Measurements from ENCODE around the gene ELOVL1.

The ELOVL1 gene

GRCh38 chr1:43349594-43350306 is 18.1 kb downstream of the ELOVL1 start:
- DNase-seq (ENCODE audit: extremely low spot score): no peak
- ChIA-PET CTCF (interaction anchor here (0.6 kb wide), 1 partner anchor 8 kb away, joined by 3 read pairs; no protein-coding TSS in a partner anchor), POLR2A (interaction anchor here (1.5 to 4.5 kb wide), 3 partner anchors 8 to 40 kb away, joined by 3 to 39 read pairs (median 4); partner anchors contain the start of genes CDC20, MED8 and SZT2)
- no peak for TF ChIP-seq ELF4 (IDR thresholded peaks at IDR 0.05)
- no peak for TF ChIP-seq FOXM1 (IDR thresholded peaks at IDR 0.05; ENCODE audit: borderline replicate concordance)
- peak; percentile 44; the same call in 1 of the 2 replicates for TF ChIP-seq L3MBTL2 (conservative IDR thresholded peaks at IDR 0.05)

GRCh38 chr1:43348809-43349593 is 18.8 kb downstream of the ELOVL1 start:
- TF ChIP-seq CTBP1 (IDR thresholded peaks at IDR 0.05; ENCODE audit: borderline replicate concordance) (no peak), L3MBTL2 (conservative IDR thresholded peaks at IDR 0.05) (peak; percentile 94)
- ChIA-PET CTCF (no interaction called here), POLR2A (interaction anchor here (0.6 to 4.5 kb wide), 12 partner anchors 9 to 67 kb away, joined by 3 to 39 read pairs (median 4); partner anchors contain the start of genes CDC20, MED8, MPL and SZT2)
- DNase-seq (ENCODE audit: extremely low spot score): peak; percentile 95

GRCh38 chr1:43348343-43348808 is 19.4 kb downstream of the ELOVL1 start:
- TF ChIP-seq SP1 (IDR thresholded peaks at IDR 0.05): no peak
- TF ChIP-seq L3MBTL2 (conservative IDR thresholded peaks at IDR 0.05): no peak
- TF ChIP-seq LEF1 (IDR thresholded peaks at IDR 0.05; ENCODE audit: borderline replicate concordance): no peak
- TF ChIP-seq ARNT (IDR thresholded peaks at IDR 0.05): no peak
- no peak for TF ChIP-seq TARDBP (IDR thresholded peaks at IDR 0.05)
- no peak for TF ChIP-seq NFRKB (IDR thresholded peaks at IDR 0.05)
- TF ChIP-seq SUZ12 (IDR thresholded peaks at IDR 0.05): no peak
- no peak for TF ChIP-seq FOXK2 (IDR thresholded peaks at IDR 0.05)
- TF ChIP-seq ELF4 (IDR thresholded peaks at IDR 0.05): no peak
- no peak for TF ChIP-seq PKNOX1 (IDR thresholded peaks at IDR 0.05)
- TF ChIP-seq ZNF384 (IDR thresholded peaks at IDR 0.05): no peak
- TF ChIP-seq FOXA1 (IDR thresholded peaks at IDR 0.05): no peak
- CTCF ChIA-PET: no interaction called here
- DNase-seq (ENCODE audit: extremely low spot score): peak; percentile 36
- POLR2A ChIA-PET: interaction anchor here (0.6 to 4.5 kb wide), 13 partner anchors 9 to 1645 kb away, joined by 3 to 39 read pairs (median 4); partner anchors contain the start of genes CDC20, MED8, MPL and SZT2

GRCh38 chr1:43346636-43347035 is 21.2 kb downstream of the ELOVL1 start:
- DNase-seq (ENCODE audit: extremely low spot score): no peak
- ChIA-PET POLR2A (interaction anchor here (4.5 kb wide), 1 partner anchor 11 kb away, joined by 39 read pairs; the partner anchor contains the start of gene CDC20), CTCF (no interaction called here)
- TF ChIP-seq PKNOX1 (IDR thresholded peaks at IDR 0.05) (no peak), L3MBTL2 (conservative IDR thresholded peaks at IDR 0.05) (no peak), ELF4 (IDR thresholded peaks at IDR 0.05) (no peak), FOXM1 (IDR thresholded peaks at IDR 0.05; ENCODE audit: borderline replicate concordance) (no peak), SUZ12 (IDR thresholded peaks at IDR 0.05) (no peak), ZNF384 (IDR thresholded peaks at IDR 0.05) (no peak), FOXK2 (IDR thresholded peaks at IDR 0.05) (no peak), SP1 (IDR thresholded peaks at IDR 0.05) (no peak), CTBP1 (IDR thresholded peaks at IDR 0.05; ENCODE audit: borderline replicate concordance) (no peak), ARNT (IDR thresholded peaks at IDR 0.05) (no peak), TARDBP (IDR thresholded peaks at IDR 0.05) (no peak), LEF1 (IDR thresholded peaks at IDR 0.05; ENCODE audit: borderline replicate concordance) (no peak), BHLHE40 (IDR thresholded peaks at IDR 0.05; ENCODE audit: borderline replicate concordance) (no peak), HDGF (IDR thresholded peaks at IDR 0.05; ENCODE audit: borderline replicate concordance) (no peak)

- CTCF ChIA-PET: no interaction called here
- no peak for DNase-seq (ENCODE audit: extremely low spot score)
Observed at GRCh38 chr1:43345120-43345519, 22.7 kb downstream of the ELOVL1 start.

GRCh38 chr1:43344267-43344850 is 23.5 kb downstream of the ELOVL1 start:
- ChIA-PET CTCF (no interaction called here), POLR2A (no interaction called here)
- TF ChIP-seq FOXK2 (IDR thresholded peaks at IDR 0.05): no peak
- TF ChIP-seq FOXA1 (IDR thresholded peaks at IDR 0.05): no peak
- TF ChIP-seq PKNOX1 (IDR thresholded peaks at IDR 0.05): no peak
- no peak for TF ChIP-seq FOXM1 (IDR thresholded peaks at IDR 0.05; ENCODE audit: borderline replicate concordance)
- TF ChIP-seq L3MBTL2 (conservative IDR thresholded peaks at IDR 0.05): no peak
- TF ChIP-seq ZNF384 (IDR thresholded peaks at IDR 0.05): no peak
- TF ChIP-seq SUZ12 (IDR thresholded peaks at IDR 0.05): no peak
- no peak for TF ChIP-seq TARDBP (IDR thresholded peaks at IDR 0.05)
- TF ChIP-seq ARNT (IDR thresholded peaks at IDR 0.05): no peak
- no peak for TF ChIP-seq LEF1 (IDR thresholded peaks at IDR 0.05; ENCODE audit: borderline replicate concordance)

More at GRCh38 chr1:43345120-43345519, 22.7 kb downstream of the ELOVL1 start:
- TF ChIP-seq TARDBP (IDR thresholded peaks at IDR 0.05) (no peak), FOXK2 (IDR thresholded peaks at IDR 0.05) (no peak), FOXA1 (IDR thresholded peaks at IDR 0.05) (no peak), SP1 (IDR thresholded peaks at IDR 0.05) (no peak), NFRKB (IDR thresholded peaks at IDR 0.05) (no peak), ELF4 (IDR thresholded peaks at IDR 0.05) (no peak), HDGF (IDR thresholded peaks at IDR 0.05; ENCODE audit: borderline replicate concordance) (no peak), BHLHE40 (IDR thresholded peaks at IDR 0.05; ENCODE audit: borderline replicate concordance) (no peak), FOXM1 (IDR thresholded peaks at IDR 0.05; ENCODE audit: borderline replicate concordance) (no peak), SUZ12 (IDR thresholded peaks at IDR 0.05) (no peak), ARNT (IDR thresholded peaks at IDR 0.05) (no peak), CTBP1 (IDR thresholded peaks at IDR 0.05; ENCODE audit: borderline replicate concordance) (no peak), LEF1 (IDR thresholded peaks at IDR 0.05; ENCODE audit: borderline replicate concordance) (no peak), L3MBTL2 (conservative IDR thresholded peaks at IDR 0.05) (no peak)
- POLR2A ChIA-PET: no interaction called here

More at GRCh38 chr1:43344267-43344850, 23.5 kb downstream of the ELOVL1 start:
- DNase-seq (ENCODE audit: extremely low spot score): no peak
